H9 (cell line): Measurements from ENCODE around the gene LSM11. TPM values are rescaled to one million over a fixed set of nuclear protein-coding genes. Genes with fewer than 3 reads are reported as not detected.

Source experiments
- DNase-seq: peaks from one replicate; pipeline ENCODE4 v3.0.0-alpha.2; 2017
- H2AFZ ChIP-seq: one replicate; pipeline ENCODE4 v1.6.1; 2013; ENCODE audit warnings: mild to moderate bottlenecking, low read length, control low read depth, moderate library complexity
- H2AK5ac ChIP-seq: 2 replicates; pipeline ENCODE4 v1.6.1; 2013; ENCODE audit warnings: low read length, control low read depth, mixed read lengths; ENCODE audit not compliant: insufficient read length
- H2BK120ac ChIP-seq: one replicate; pipeline ENCODE4 v1.6.1; 2013; ENCODE audit warnings: low read depth, mild to moderate bottlenecking, low read length, control low read depth, inconsistent platforms; ENCODE audit not compliant: poor library complexity, severe bottlenecking
- H2BK12ac ChIP-seq: 2 replicates; pipeline ENCODE4 v1.6.1; 2013; ENCODE audit warnings: low read length, control low read depth, mixed read lengths, low read depth; ENCODE audit not compliant: insufficient read length
- H2BK15ac ChIP-seq: 2 replicates; pipeline ENCODE4 v1.6.1; 2013; ENCODE audit warnings: low read depth, low read length, control low read depth
- H2BK20ac ChIP-seq: one replicate; pipeline ENCODE4 v1.6.1; 2013; ENCODE audit warnings: low read depth, mild to moderate bottlenecking, low read length, control low read depth, inconsistent platforms; ENCODE audit not compliant: poor library complexity, severe bottlenecking
- H2BK5ac ChIP-seq: 2 replicates; pipeline ENCODE4 v1.6.1; 2013; ENCODE audit warnings: low read length, control low read depth, mixed read lengths; ENCODE audit not compliant: insufficient read length
- H3K14ac ChIP-seq: 2 replicates; pipeline ENCODE4 v1.6.1; 2013; ENCODE audit warnings: low read length, control low read depth; ENCODE audit not compliant: insufficient read depth
- H3K18ac ChIP-seq: 2 replicates; pipeline ENCODE4 v1.6.1; 2013; ENCODE audit warnings: low read depth, mild to moderate bottlenecking, mixed read lengths, low read length, control low read depth; ENCODE audit not compliant: insufficient read length
- H3K23ac ChIP-seq: 2 replicates; pipeline ENCODE4 v1.6.1; 2013; ENCODE audit warnings: low read length, control low read depth, mixed read lengths, low read depth; ENCODE audit not compliant: insufficient read length
- H3K23me2 ChIP-seq: 2 replicates; pipeline ENCODE4 v1.6.1; 2013; ENCODE audit warnings: low read depth, mild to moderate bottlenecking, mixed read lengths, low read length, control low read depth; ENCODE audit not compliant: insufficient read length, poor library complexity, severe bottlenecking
- H3K27ac ChIP-seq: 2 replicates; pipeline ENCODE4 v1.5.1; 2013; ENCODE audit warnings: low read length, control low read depth, mixed read lengths, low read depth; ENCODE audit not compliant: insufficient read length
- H3K27me3 ChIP-seq: 2 replicates; pipeline ENCODE4 v1.6.1; 2013; ENCODE audit warnings: low read length, control low read depth, inconsistent platforms; ENCODE audit not compliant: insufficient read depth
- H3K4ac ChIP-seq: 2 replicates; pipeline ENCODE4 v1.6.1; 2013; ENCODE audit warnings: low read depth, mild to moderate bottlenecking, control low read depth, inconsistent platforms, low read length, moderate library complexity
- H3K4me1 ChIP-seq: 2 replicates; pipeline ENCODE4 v1.6.1; 2013; ENCODE audit warnings: low read length, control low read depth, inconsistent platforms; ENCODE audit not compliant: insufficient read depth
- H3K4me2 ChIP-seq: 2 replicates; pipeline ENCODE4 v1.6.1; 2013; ENCODE audit warnings: low read length, control low read depth, mixed read lengths; ENCODE audit not compliant: insufficient read length, insufficient read depth
- H3K56ac ChIP-seq: 2 replicates; pipeline ENCODE4 v1.6.1; 2013; ENCODE audit warnings: low read depth, mild to moderate bottlenecking, mixed read lengths, low read length, control low read depth; ENCODE audit not compliant: insufficient read length
- H3K79me1 ChIP-seq: 2 replicates; pipeline ENCODE4 v1.6.1; 2013; ENCODE audit warnings: low read depth, mild to moderate bottlenecking, moderate library complexity, low read length, control low read depth, inconsistent platforms; ENCODE audit not compliant: insufficient read depth, poor library complexity, severe bottlenecking
- H3K79me2 ChIP-seq: 2 replicates; pipeline ENCODE4 v1.6.1; 2013; ENCODE audit warnings: low read length, control low read depth, inconsistent platforms; ENCODE audit not compliant: insufficient read depth
- H3K9ac ChIP-seq: 2 replicates; pipeline ENCODE4 v1.6.1; 2013; ENCODE audit warnings: low read length, control low read depth, mixed read lengths; ENCODE audit not compliant: insufficient read length; ENCODE audit errors: extremely low read depth
- H3K9me3 ChIP-seq: one replicate; pipeline ENCODE4 v1.6.1; 2013; ENCODE audit warnings: low read depth, low read length, inconsistent platforms; ENCODE audit not compliant: control insufficient read depth
- H3T11ph ChIP-seq: one replicate; pipeline ENCODE4 v1.6.1; 2013; ENCODE audit warnings: mild to moderate bottlenecking, low read length, control low read depth, inconsistent platforms
- H4K20me1 ChIP-seq: one replicate; pipeline ENCODE4 v1.6.1; 2013; ENCODE audit not compliant: control insufficient read depth, insufficient read length, insufficient read depth
- H4K5ac ChIP-seq: 2 replicates; pipeline ENCODE4 v1.6.1; 2013; ENCODE audit warnings: low read depth, mild to moderate bottlenecking, mixed read lengths, low read length, control low read depth; ENCODE audit not compliant: insufficient read length
- H4K8ac ChIP-seq: replicated peaks from 2 replicates; pipeline ENCODE4 v1.6.1; 2013; ENCODE audit warnings: low read length, control low read depth, mixed read lengths, low read depth; ENCODE audit not compliant: insufficient read length
- H4K91ac ChIP-seq: 2 replicates; pipeline ENCODE4 v1.6.1; 2013; ENCODE audit warnings: low read depth, mild to moderate bottlenecking, moderate library complexity, mixed read lengths, low read length, control low read depth; ENCODE audit not compliant: insufficient read length
- H3K27ac Mint-ChIP-seq, 3 experiments: 2 replicates in 2 of 3; 3 replicates in 1 of 3; pipeline ENCODE4 v1.8.0; 2020 to 2021; ENCODE audit warnings: mixed read lengths in 3 of 3, mild to moderate bottlenecking in 1 of 3, moderate library complexity in 1 of 3
- H3K27me3 Mint-ChIP-seq: 2 replicates; pipeline ENCODE4 v1.8.0; 2021; ENCODE audit warnings: low read depth, mild to moderate bottlenecking, moderate library complexity, mixed read lengths
- H3K36me3 Mint-ChIP-seq, 3 experiments: 2 replicates in 2 of 3; 3 replicates in 1 of 3; pipeline ENCODE4 v1.8.0; 2020 to 2021; ENCODE audit warnings: low read depth in 3 of 3, mixed read lengths in 3 of 3; ENCODE audit not compliant: insufficient read depth in 1 of 3
- H3K4me1 Mint-ChIP-seq, 2 experiments: 2 replicates each; pipeline ENCODE4 v1.8.0; 2020; ENCODE audit warnings: mixed read lengths in 2 of 2
- H3K4me3 Mint-ChIP-seq, 2 experiments: 2 replicates in 1 of 2; 3 replicates in 1 of 2; pipeline ENCODE4 v1.8.0; 2020 to 2021; ENCODE audit warnings: mild to moderate bottlenecking in 2 of 2, mixed read lengths in 2 of 2, moderate library complexity in 1 of 2
- H3K9me3 Mint-ChIP-seq, 2 experiments: 2 replicates in 1 of 2; 3 replicates in 1 of 2; pipeline ENCODE4 v1.8.0; 2020; ENCODE audit warnings: mild to moderate bottlenecking in 2 of 2, mixed read lengths in 2 of 2, moderate library complexity in 1 of 2
- WGBS: extraction: QIAGEN DNeasy Blood & Tissue Kit; methylation state at CpG from one replicate; pipeline ENCODE4 v1.1.7; 2013; ENCODE audit warnings: missing lambda C conversion rate, low lambda C conversion rate, mixed read lengths; ENCODE audit not compliant: insufficient read length; ENCODE audit errors: extremely low coverage; 5-methylcytosine and 5-hydroxymethylcytosine counted together
- total RNA-seq: library from RNA; stranded (reverse); gene quantifications from 2 replicates; pipeline ENCODE4 v1.2.1, GENCODE V29; 2021
- TF ChIP-seq, protein P1 (sequence below): fragments of 200-600 bp; sonication (generic); conservative IDR thresholded peaks from 3 replicates; pipeline ENCODE4 v1.8.0; 2021; ENCODE audit warnings: antibody characterized with exemption, mild to moderate bottlenecking

LSM11 gene
- total RNA-seq, 1 experiment from 2014 or later, result 4.7 TPM

DNA sequence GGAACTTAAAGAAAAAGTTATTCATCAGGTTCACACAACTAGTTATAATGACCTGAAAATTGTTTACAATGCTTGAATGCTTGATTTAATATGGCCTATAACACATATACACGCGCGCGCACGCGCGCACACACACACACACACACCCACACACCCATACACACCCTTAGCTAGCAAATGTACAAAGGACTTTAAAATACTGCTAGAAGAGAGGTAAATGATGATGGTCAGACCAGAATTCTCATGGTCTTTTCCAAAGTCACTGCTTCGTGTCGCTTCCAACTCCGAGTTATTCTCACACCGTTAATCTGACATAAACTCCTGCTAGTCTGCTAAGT is 5.9 kb downstream of the LSM11 start:
- Histone ChIP-seq H2AK5ac (no peak overlapping the region), H3K27me3 (peaks cover 5% of the 10 kb centered on the region), H3K4ac (no peak overlapping the region), H2BK20ac (no peak overlapping the region), H2BK120ac (no peak overlapping the region), H3K23me2 (peaks cover 2% of the 10 kb centered on the region), H4K91ac (no peak overlapping the region), H3K79me1 (no peaks in the 10 kb centered on the region), H3K4me2 (no peak overlapping the region), H4K8ac (no peak overlapping the region), H3T11ph (no peak overlapping the region), H3K9me3 (no peaks in the 10 kb centered on the region), H2BK12ac (no peak overlapping the region), H2BK15ac (no peak overlapping the region), H3K27ac (no peak overlapping the region), H2AFZ (no peak overlapping the region), H3K4me1 (no peaks in the 10 kb centered on the region), H3K14ac (no peak overlapping the region), H3K9ac (no peak overlapping the region), H4K5ac (no peak overlapping the region), H3K56ac (no peak overlapping the region), H3K79me2 (no peaks in the 10 kb centered on the region), H4K20me1 (no peaks in the 10 kb centered on the region), H3K23ac (no peak overlapping the region), H2BK5ac (no peak overlapping the region), H3K18ac (no peak overlapping the region)
- Mint-ChIP-seq H3K36me3 (peaks cover 0 to 5% (median 3%) of the 10 kb centered on the region in 3 experiments; a peak in 2 of 7 replicates), H3K4me1 (peaks cover 5 to 8% of the 10 kb centered on the region in 2 experiments), H3K9me3 (no peaks in the 10 kb centered on the region), H3K27me3 (peaks cover 12% of the 10 kb centered on the region), H3K4me3 (no peak overlapping the region), H3K27ac (no peak overlapping the region)
- TF ChIP-seq, protein P1, sequence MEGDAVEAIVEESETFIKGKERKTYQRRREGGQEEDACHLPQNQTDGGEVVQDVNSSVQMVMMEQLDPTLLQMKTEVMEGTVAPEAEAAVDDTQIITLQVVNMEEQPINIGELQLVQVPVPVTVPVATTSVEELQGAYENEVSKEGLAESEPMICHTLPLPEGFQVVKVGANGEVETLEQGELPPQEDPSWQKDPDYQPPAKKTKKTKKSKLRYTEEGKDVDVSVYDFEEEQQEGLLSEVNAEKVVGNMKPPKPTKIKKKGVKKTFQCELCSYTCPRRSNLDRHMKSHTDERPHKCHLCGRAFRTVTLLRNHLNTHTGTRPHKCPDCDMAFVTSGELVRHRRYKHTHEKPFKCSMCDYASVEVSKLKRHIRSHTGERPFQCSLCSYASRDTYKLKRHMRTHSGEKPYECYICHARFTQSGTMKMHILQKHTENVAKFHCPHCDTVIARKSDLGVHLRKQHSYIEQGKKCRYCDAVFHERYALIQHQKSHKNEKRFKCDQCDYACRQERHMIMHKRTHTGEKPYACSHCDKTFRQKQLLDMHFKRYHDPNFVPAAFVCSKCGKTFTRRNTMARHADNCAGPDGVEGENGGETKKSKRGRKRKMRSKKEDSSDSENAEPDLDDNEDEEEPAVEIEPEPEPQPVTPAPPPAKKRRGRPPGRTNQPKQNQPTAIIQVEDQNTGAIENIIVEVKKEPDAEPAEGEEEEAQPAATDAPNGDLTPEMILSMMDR, result no peak
- no peak for DNase-seq
- WGBS, result no CpG with 5 or more reads among the region's 11 CpGs
